ENCODE results near the gene GRB14.

The GRB14 gene

GRCh38 chr2:164620873-164621763 is at the start of gene GRB14:
TSS of gene GRB14 (minus strand) at chr2:164621482. CDS start at chr2:164621309, 173 bp downstream.
- H3K27me3 ChIP-seq (ENCODE audit: control insufficient read depth, insufficient read depth, low read length): no peaks in the 10 kb centered on the region
- no peak within 1 kb of the TSS for H3K9ac ChIP-seq (ENCODE audit: low read length)
- H3K27ac ChIP-seq (ENCODE audit: low read depth, low read length): no peak within 1 kb of the TSS

GRCh38 chr2:164669291-164669690 is 48.0 kb upstream of the GRB14 start:
- Histone ChIP-seq H3K27me3 (ENCODE audit: control insufficient read depth, insufficient read depth, low read length) (no peaks in the 10 kb centered on the region), H3K36me3 (ENCODE audit: control insufficient read depth, insufficient read depth, low read length) (no peaks in the 10 kb centered on the region), H3K9ac (ENCODE audit: low read length) (no peak overlapping the region), H3K4me3 (ENCODE audit: low read length) (no peak overlapping the region), H3K4me1 (ENCODE audit: control insufficient read depth, insufficient read depth, low read length) (no peaks in the 10 kb centered on the region), H3K27ac (ENCODE audit: low read depth, low read length) (no peak overlapping the region)

More at GRCh38 chr2:164620873-164621763, at the start of gene GRB14:
- H3K4me3 ChIP-seq (ENCODE audit: low read length): peak within 1 kb of the TSS; percentile 71
- H3K4me1 ChIP-seq (ENCODE audit: control insufficient read depth, insufficient read depth, low read length): no peaks in the 10 kb centered on the region
- H3K36me3 ChIP-seq (ENCODE audit: control insufficient read depth, insufficient read depth, low read length): no peaks in the 10 kb centered on the region

GRCh38 chr2:164667566-164667965 is 46.3 kb upstream of the GRB14 start:
- Histone ChIP-seq H3K9ac (ENCODE audit: low read length) (no peak overlapping the region), H3K27me3 (ENCODE audit: control insufficient read depth, insufficient read depth, low read length) (no peaks in the 10 kb centered on the region), H3K27ac (ENCODE audit: low read depth, low read length) (no peak overlapping the region), H3K4me3 (ENCODE audit: low read length) (no peak overlapping the region), H3K36me3 (ENCODE audit: control insufficient read depth, insufficient read depth, low read length) (no peaks in the 10 kb centered on the region), H3K4me1 (ENCODE audit: control insufficient read depth, insufficient read depth, low read length) (no peaks in the 10 kb centered on the region)

- Histone ChIP-seq H3K4me3 (ENCODE audit: low read length) (no peak overlapping the region), H3K27me3 (ENCODE audit: control insufficient read depth, insufficient read depth, low read length) (no peaks in the 10 kb centered on the region), H3K4me1 (ENCODE audit: control insufficient read depth, insufficient read depth, low read length) (no peaks in the 10 kb centered on the region), H3K27ac (ENCODE audit: low read depth, low read length) (no peak overlapping the region), H3K36me3 (ENCODE audit: control insufficient read depth, insufficient read depth, low read length) (no peaks in the 10 kb centered on the region), H3K9ac (ENCODE audit: low read length) (no peak overlapping the region)
These were observed 42.8 kb upstream of the GRB14 start for GRCh38 chr2:164664070-164664469.

- H3K27ac ChIP-seq (ENCODE audit: low read depth, low read length): no peak overlapping the region
- no peak overlapping the region for H3K9ac ChIP-seq (ENCODE audit: low read length)
- H3K27me3 ChIP-seq (ENCODE audit: control insufficient read depth, insufficient read depth, low read length): no peaks in the 10 kb centered on the region
- no peaks in the 10 kb centered on the region for H3K36me3 ChIP-seq (ENCODE audit: control insufficient read depth, insufficient read depth, low read length)
- no peak overlapping the region for H3K4me3 ChIP-seq (ENCODE audit: low read length)
- H3K4me1 ChIP-seq (ENCODE audit: control insufficient read depth, insufficient read depth, low read length): no peaks in the 10 kb centered on the region
These were observed 41.8 kb upstream of the GRB14 start for GRCh38 chr2:164662868-164663631.

- no peak overlapping the region for H3K4me3 ChIP-seq (ENCODE audit: low read length)
- no peaks in the 10 kb centered on the region for H3K36me3 ChIP-seq (ENCODE audit: control insufficient read depth, insufficient read depth, low read length)
- no peaks in the 10 kb centered on the region for H3K27me3 ChIP-seq (ENCODE audit: control insufficient read depth, insufficient read depth, low read length)
- H3K27ac ChIP-seq (ENCODE audit: low read depth, low read length): peak overlapping the region; percentile 7
- H3K4me1 ChIP-seq (ENCODE audit: control insufficient read depth, insufficient read depth, low read length): no peaks in the 10 kb centered on the region
- H3K9ac ChIP-seq (ENCODE audit: low read length): no peak overlapping the region
These were observed 40.8 kb upstream of the GRB14 start for GRCh38 chr2:164662066-164662465.

- H3K27me3 ChIP-seq (ENCODE audit: control insufficient read depth, insufficient read depth, low read length): no peaks in the 10 kb centered on the region
- H3K27ac ChIP-seq (ENCODE audit: low read depth, low read length): no peak overlapping the region
- no peaks in the 10 kb centered on the region for H3K36me3 ChIP-seq (ENCODE audit: control insufficient read depth, insufficient read depth, low read length)
- no peak overlapping the region for H3K4me3 ChIP-seq (ENCODE audit: low read length)
- no peaks in the 10 kb centered on the region for H3K4me1 ChIP-seq (ENCODE audit: control insufficient read depth, insufficient read depth, low read length)
- H3K9ac ChIP-seq (ENCODE audit: low read length): no peak overlapping the region
These were observed 40.1 kb upstream of the GRB14 start for GRCh38 chr2:164661349-164661748.

- Histone ChIP-seq H3K27me3 (ENCODE audit: control insufficient read depth, insufficient read depth, low read length) (no peaks in the 10 kb centered on the region), H3K9ac (ENCODE audit: low read length) (no peak overlapping the region), H3K36me3 (ENCODE audit: control insufficient read depth, insufficient read depth, low read length) (no peaks in the 10 kb centered on the region), H3K4me3 (ENCODE audit: low read length) (no peak overlapping the region), H3K27ac (ENCODE audit: low read depth, low read length) (no peak overlapping the region), H3K4me1 (ENCODE audit: control insufficient read depth, insufficient read depth, low read length) (no peaks in the 10 kb centered on the region)
These were observed 35.8 kb upstream of the GRB14 start for GRCh38 chr2:164657129-164657528.

GRCh38 chr2:164655750-164656149 is 34.5 kb upstream of the GRB14 start:
- no peak overlapping the region for H3K9ac ChIP-seq (ENCODE audit: low read length)
- H3K36me3 ChIP-seq (ENCODE audit: control insufficient read depth, insufficient read depth, low read length): no peaks in the 10 kb centered on the region
- H3K4me1 ChIP-seq (ENCODE audit: control insufficient read depth, insufficient read depth, low read length): no peaks in the 10 kb centered on the region
- no peak overlapping the region for H3K4me3 ChIP-seq (ENCODE audit: low read length)
- H3K27ac ChIP-seq (ENCODE audit: low read depth, low read length): no peak overlapping the region
- H3K27me3 ChIP-seq (ENCODE audit: control insufficient read depth, insufficient read depth, low read length): no peaks in the 10 kb centered on the region

- Histone ChIP-seq H3K9ac (ENCODE audit: low read length) (no peak overlapping the region), H3K36me3 (ENCODE audit: control insufficient read depth, insufficient read depth, low read length) (no peaks in the 10 kb centered on the region), H3K27ac (ENCODE audit: low read depth, low read length) (no peak overlapping the region), H3K27me3 (ENCODE audit: control insufficient read depth, insufficient read depth, low read length) (no peaks in the 10 kb centered on the region), H3K4me3 (ENCODE audit: low read length) (no peak overlapping the region), H3K4me1 (ENCODE audit: control insufficient read depth, insufficient read depth, low read length) (no peaks in the 10 kb centered on the region)
These were observed 34.1 kb upstream of the GRB14 start for GRCh38 chr2:164655336-164655735.

- Histone ChIP-seq H3K36me3 (ENCODE audit: control insufficient read depth, insufficient read depth, low read length) (no peaks in the 10 kb centered on the region), H3K27me3 (ENCODE audit: control insufficient read depth, insufficient read depth, low read length) (no peaks in the 10 kb centered on the region), H3K4me3 (ENCODE audit: low read length) (no peak overlapping the region), H3K27ac (ENCODE audit: low read depth, low read length) (no peak overlapping the region), H3K4me1 (ENCODE audit: control insufficient read depth, insufficient read depth, low read length) (no peaks in the 10 kb centered on the region), H3K9ac (ENCODE audit: low read length) (no peak overlapping the region)
These were observed 30.1 kb upstream of the GRB14 start for GRCh38 chr2:164651361-164651760.

GRCh38 chr2:164644036-164644700 is 22.9 kb upstream of the GRB14 start:
- Histone ChIP-seq H3K27me3 (ENCODE audit: control insufficient read depth, insufficient read depth, low read length) (no peaks in the 10 kb centered on the region), H3K4me1 (ENCODE audit: control insufficient read depth, insufficient read depth, low read length) (no peaks in the 10 kb centered on the region), H3K36me3 (ENCODE audit: control insufficient read depth, insufficient read depth, low read length) (no peaks in the 10 kb centered on the region), H3K9ac (ENCODE audit: low read length) (no peak overlapping the region), H3K4me3 (ENCODE audit: low read length) (no peak overlapping the region), H3K27ac (ENCODE audit: low read depth, low read length) (no peak overlapping the region)
